ENCODE measurements around the gene ACBD4. TPM values are rescaled to one million over a fixed set of nuclear protein-coding genes. Genes with fewer than 3 reads are reported as not detected.

ACBD4 gene, protein sequence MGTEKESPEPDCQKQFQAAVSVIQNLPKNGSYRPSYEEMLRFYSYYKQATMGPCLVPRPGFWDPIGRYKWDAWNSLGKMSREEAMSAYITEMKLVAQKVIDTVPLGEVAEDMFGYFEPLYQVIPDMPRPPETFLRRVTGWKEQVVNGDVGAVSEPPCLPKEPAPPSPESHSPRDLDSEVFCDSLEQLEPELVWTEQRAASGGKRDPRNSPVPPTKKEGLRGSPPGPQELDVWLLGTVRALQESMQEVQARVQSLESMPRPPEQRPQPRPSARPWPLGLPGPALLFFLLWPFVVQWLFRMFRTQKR
- 9.4 TPM for total RNA-seq (ENCODE audit: unreplicated experiment)
- long read RNA-seq, partial matches to known transcripts: 0 of 3 reads
- long read RNA-seq, other reads (novel, unspliced or antisense): 1 of 3 reads

DNA sequence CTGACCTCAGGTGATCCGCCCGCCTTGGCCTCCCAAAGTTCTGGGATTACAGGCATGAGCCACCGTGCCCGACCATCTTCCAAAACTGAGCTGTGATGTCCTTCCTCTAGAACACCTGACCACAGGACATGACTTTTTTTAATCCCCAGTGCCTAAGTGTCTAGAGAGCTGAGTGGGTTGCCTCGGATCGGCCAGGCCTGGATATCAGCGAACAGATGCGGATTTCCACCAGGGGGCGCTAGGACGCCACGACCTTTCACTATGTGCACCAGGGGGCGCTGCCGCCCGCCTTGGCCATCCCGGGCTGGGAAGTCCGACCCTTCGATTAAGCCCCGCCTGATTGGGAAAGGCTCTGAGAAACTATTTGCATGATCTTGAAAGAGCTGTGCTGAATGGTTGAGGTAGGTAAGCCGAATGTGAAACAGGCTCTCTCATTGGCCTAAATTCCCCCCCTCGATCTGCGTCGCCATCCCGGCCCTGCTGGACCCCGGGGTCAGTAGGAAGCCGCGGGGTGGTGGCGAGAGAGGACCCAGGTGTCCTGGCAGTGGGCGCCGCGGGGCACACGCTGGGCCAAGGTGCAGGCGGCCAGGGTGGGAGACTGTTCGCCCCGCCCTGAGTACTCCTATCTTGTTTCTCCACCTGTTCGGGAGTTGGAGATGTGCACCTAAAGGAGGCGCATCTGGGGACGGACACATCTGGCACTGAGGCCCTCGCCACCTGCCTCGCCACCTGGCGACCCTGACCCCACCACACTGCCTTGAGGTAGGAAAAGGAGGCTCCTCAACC lies at the start of gene ACBD4:
Gene ACBD4, plus strand, starts transcription at position 496 of the 786 bp plus-strand sequence. CDS start 458 bp downstream, outside the sequence.
- peaks cover 18% of the 10 kb centered on the region for H3K27me3 Mint-ChIP-seq (ENCODE audit: unreplicated experiment)
- peak within 1 kb of the TSS; percentile 68 for H3K4me3 Mint-ChIP-seq (ENCODE audit: unreplicated experiment)
- no peaks in the 10 kb centered on the region for H3K4me1 Mint-ChIP-seq (ENCODE audit: unreplicated experiment)
- H3K9me3 Mint-ChIP-seq (ENCODE audit: unreplicated experiment): no peaks in the 10 kb centered on the region
- peak; percentile 99 for DNase-seq (ENCODE audit: low spot score)
- peaks cover 3% of the 10 kb centered on the region for H3K36me3 Mint-ChIP-seq (ENCODE audit: low read depth, unreplicated experiment)
- TF ChIP-seq, protein P1, sequence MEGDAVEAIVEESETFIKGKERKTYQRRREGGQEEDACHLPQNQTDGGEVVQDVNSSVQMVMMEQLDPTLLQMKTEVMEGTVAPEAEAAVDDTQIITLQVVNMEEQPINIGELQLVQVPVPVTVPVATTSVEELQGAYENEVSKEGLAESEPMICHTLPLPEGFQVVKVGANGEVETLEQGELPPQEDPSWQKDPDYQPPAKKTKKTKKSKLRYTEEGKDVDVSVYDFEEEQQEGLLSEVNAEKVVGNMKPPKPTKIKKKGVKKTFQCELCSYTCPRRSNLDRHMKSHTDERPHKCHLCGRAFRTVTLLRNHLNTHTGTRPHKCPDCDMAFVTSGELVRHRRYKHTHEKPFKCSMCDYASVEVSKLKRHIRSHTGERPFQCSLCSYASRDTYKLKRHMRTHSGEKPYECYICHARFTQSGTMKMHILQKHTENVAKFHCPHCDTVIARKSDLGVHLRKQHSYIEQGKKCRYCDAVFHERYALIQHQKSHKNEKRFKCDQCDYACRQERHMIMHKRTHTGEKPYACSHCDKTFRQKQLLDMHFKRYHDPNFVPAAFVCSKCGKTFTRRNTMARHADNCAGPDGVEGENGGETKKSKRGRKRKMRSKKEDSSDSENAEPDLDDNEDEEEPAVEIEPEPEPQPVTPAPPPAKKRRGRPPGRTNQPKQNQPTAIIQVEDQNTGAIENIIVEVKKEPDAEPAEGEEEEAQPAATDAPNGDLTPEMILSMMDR (IDR thresholded peaks at IDR 0.05; ENCODE audit: unreplicated experiment): peak; percentile 100
- no peak within 1 kb of the TSS for H3K27ac Mint-ChIP-seq (ENCODE audit: unreplicated experiment)

DNA sequence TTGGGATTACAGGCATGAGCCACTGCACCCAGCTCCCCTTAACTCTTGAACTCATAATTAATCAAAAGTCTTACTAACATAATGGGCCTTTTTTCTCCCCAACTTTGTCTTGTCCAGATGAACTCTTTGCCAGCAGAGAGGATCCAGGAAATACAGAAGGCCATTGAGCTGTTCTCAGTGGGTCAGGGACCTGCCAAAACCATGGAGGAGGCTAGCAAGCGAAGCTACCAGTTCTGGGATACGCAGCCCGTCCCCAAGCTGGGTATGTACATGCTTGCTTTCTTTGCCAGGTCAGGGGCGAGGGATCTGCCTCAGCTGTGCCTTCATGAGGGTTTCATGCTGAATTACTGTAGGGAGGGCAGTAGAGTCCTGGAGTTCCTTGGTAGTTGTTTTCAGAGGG lies 49.1 kb upstream of the ACBD4 start:
- Mint-ChIP-seq H3K27ac (ENCODE audit: unreplicated experiment) (no peak overlapping the region), H3K27me3 (ENCODE audit: unreplicated experiment) (no peaks in the 10 kb centered on the region), H3K4me3 (ENCODE audit: unreplicated experiment) (no peak overlapping the region), H3K4me1 (ENCODE audit: unreplicated experiment) (no peaks in the 10 kb centered on the region), H3K9me3 (ENCODE audit: unreplicated experiment) (no peaks in the 10 kb centered on the region), H3K36me3 (ENCODE audit: low read depth, unreplicated experiment) (peaks cover 19% of the 10 kb centered on the region)
- TF ChIP-seq, protein P1 (IDR thresholded peaks at IDR 0.05; ENCODE audit: unreplicated experiment): no peak
- no peak for DNase-seq (ENCODE audit: low spot score)

DNA sequence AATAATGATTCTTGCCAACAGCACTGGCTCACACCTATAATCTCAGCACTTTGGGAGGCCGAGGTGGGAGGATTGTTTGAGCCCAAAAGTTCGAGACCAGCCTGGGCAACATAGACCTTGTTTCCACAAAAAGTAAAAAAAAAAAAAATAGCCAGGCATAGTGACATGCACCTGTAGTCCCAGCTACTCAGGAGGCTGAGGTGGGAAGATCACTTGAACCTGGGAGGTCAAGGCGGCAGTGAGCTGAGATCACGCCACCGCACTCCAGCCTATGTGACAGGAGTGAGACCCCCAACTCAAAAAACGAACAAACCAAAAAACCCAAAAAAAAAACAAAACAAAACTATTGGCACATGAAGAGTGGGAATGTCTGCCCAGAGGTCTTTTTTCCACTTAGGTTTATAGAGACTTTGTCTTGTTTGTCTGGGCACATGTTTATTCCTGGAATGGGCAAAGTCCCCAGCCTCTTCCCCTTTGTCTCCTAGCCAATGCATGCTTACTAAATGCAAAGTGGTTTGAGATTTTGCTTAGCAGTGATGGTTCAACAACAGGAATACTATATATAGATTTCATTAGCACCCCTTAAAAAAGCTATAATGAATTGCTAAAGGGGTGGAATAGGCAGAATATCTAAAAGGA lies 48.5 kb upstream of the ACBD4 start:
- DNase-seq (ENCODE audit: low spot score): no peak
- no peaks in the 10 kb centered on the region for H3K27me3 Mint-ChIP-seq (ENCODE audit: unreplicated experiment)
- no peak overlapping the region for H3K27ac Mint-ChIP-seq (ENCODE audit: unreplicated experiment)
- H3K9me3 Mint-ChIP-seq (ENCODE audit: unreplicated experiment): no peaks in the 10 kb centered on the region
- TF ChIP-seq, protein P1 (IDR thresholded peaks at IDR 0.05; ENCODE audit: unreplicated experiment): no peak
- no peak overlapping the region for H3K4me3 Mint-ChIP-seq (ENCODE audit: unreplicated experiment)
- no peaks in the 10 kb centered on the region for H3K4me1 Mint-ChIP-seq (ENCODE audit: unreplicated experiment)
- H3K36me3 Mint-ChIP-seq (ENCODE audit: low read depth, unreplicated experiment): peaks cover 19% of the 10 kb centered on the region

DNA sequence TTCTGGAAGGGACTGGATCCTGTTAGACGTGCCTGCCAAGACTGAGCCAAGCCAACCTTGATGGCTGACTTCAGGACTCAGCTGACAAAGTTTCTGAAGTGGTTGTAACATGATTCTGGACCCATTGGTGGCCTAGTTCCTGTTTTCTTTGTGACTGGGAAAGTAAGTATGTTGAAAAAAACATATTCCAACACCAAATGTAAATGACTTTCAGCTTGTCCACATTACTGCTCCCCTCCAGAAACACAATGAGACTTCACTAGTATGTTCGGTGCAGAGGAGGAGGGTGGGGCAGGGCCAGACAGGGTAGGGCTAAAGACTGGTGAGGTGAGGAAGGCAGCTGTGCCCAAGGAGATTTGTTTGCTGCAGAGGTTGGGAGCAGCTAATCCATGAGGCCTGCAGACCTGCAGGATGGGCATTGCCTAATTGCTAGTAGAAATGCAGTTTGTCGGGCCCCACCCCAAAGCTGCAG lies 47.9 kb upstream of the ACBD4 start:
- H3K27me3 Mint-ChIP-seq (ENCODE audit: unreplicated experiment): no peaks in the 10 kb centered on the region
- DNase-seq (ENCODE audit: low spot score): no peak
- no peak overlapping the region for H3K27ac Mint-ChIP-seq (ENCODE audit: unreplicated experiment)
- H3K9me3 Mint-ChIP-seq (ENCODE audit: unreplicated experiment): no peaks in the 10 kb centered on the region
- H3K36me3 Mint-ChIP-seq (ENCODE audit: low read depth, unreplicated experiment): peaks cover 22% of the 10 kb centered on the region
- no peak overlapping the region for H3K4me3 Mint-ChIP-seq (ENCODE audit: unreplicated experiment)
- H3K4me1 Mint-ChIP-seq (ENCODE audit: unreplicated experiment): no peaks in the 10 kb centered on the region
- TF ChIP-seq, protein P1 (IDR thresholded peaks at IDR 0.05; ENCODE audit: unreplicated experiment): no peak

All from endothelial cell (in vitro differentiated cells).